ENCODE data around the gene ZNF488.

Gene ZNF488

GRCh38 chr10:47400786-47401185 is 16.7 kb upstream of the ZNF488 start:
- Histone ChIP-seq H3K27ac (replicated peaks) (no peak overlapping the region), H3K4me3 (replicated peaks; ENCODE audit: insufficient read depth, low read length) (no peak overlapping the region), H3K27me3 (ENCODE audit: insufficient read depth, poor library complexity, severe bottlenecking) (no peaks in the 10 kb centered on the region)
- DNase-seq (ENCODE audit: low read depth in 1 of 2, low spot score in 1 of 2) = no peak
- no peak for TF ChIP-seq CTCF (IDR thresholded peaks at IDR 0.05; ENCODE audit: insufficient read depth, low read length)
- TF ChIP-seq GABPA (IDR thresholded peaks at IDR 0.05; ENCODE audit: low read depth) = no peak
- no peak for TF ChIP-seq REST (IDR thresholded peaks at IDR 0.05; ENCODE audit: insufficient replicate concordance, low read depth)
- no peak for TF ChIP-seq POLR2AphosphoS5 (IDR thresholded peaks at IDR 0.05; ENCODE audit: low read depth)
- TF ChIP-seq SPI1 (IDR thresholded peaks at IDR 0.05; ENCODE audit: borderline replicate concordance, low read depth) = no peak

- TF ChIP-seq CTCF (IDR thresholded peaks at IDR 0.05; ENCODE audit: insufficient read depth, low read length) = no peak
- no peak for TF ChIP-seq GABPA (IDR thresholded peaks at IDR 0.05; ENCODE audit: low read depth)
- H3K27ac ChIP-seq (replicated peaks) = no peak overlapping the region
- H3K4me3 ChIP-seq (replicated peaks; ENCODE audit: insufficient read depth, low read length) = no peak overlapping the region
- no peaks in the 10 kb centered on the region for H3K27me3 ChIP-seq (ENCODE audit: insufficient read depth, poor library complexity, severe bottlenecking)
- no peak for DNase-seq (ENCODE audit: low read depth in 1 of 2, low spot score in 1 of 2)
Observed at GRCh38 chr10:47400251-47400650, 16.2 kb upstream of the ZNF488 start.

DNA sequence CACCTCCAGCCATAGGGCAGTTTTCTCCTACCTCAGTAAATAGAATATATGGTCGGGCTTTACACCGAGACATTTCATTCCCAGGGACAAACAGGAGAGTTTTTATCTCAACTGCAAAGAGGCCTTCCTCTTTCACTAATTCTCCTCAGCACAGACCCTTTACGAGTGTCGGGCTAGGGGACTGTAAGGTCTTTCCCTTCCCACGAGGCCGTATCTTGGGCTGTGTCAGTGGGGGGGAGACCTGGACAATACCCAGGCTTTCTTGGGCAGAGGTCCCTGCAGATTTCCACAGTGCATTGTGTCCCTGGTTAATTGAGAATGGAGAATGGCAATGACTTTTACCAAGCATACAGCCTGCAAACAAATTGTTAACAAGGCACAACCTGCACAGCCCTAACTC is 13.2 kb upstream of the ZNF488 start:
- TF ChIP-seq POLR2AphosphoS5 (IDR thresholded peaks at IDR 0.05; ENCODE audit: low read depth) (no peak), GABPA (IDR thresholded peaks at IDR 0.05; ENCODE audit: low read depth) (no peak), SPI1 (IDR thresholded peaks at IDR 0.05; ENCODE audit: borderline replicate concordance, low read depth) (no peak), CTCF (IDR thresholded peaks at IDR 0.05; ENCODE audit: insufficient read depth, low read length) (no peak), REST (IDR thresholded peaks at IDR 0.05; ENCODE audit: insufficient replicate concordance, low read depth) (no peak)
- Histone ChIP-seq H3K27me3 (ENCODE audit: insufficient read depth, poor library complexity, severe bottlenecking) (no peaks in the 10 kb centered on the region), H3K27ac (replicated peaks) (no peak overlapping the region), H3K4me3 (replicated peaks; ENCODE audit: insufficient read depth, low read length) (no peak overlapping the region)
- DNase-seq (ENCODE audit: low read depth in 1 of 2, low spot score in 1 of 2) = no peak

- DNase-seq (ENCODE audit: low read depth in 1 of 2, low spot score in 1 of 2) = no peak
- no peak for TF ChIP-seq CTCF (IDR thresholded peaks at IDR 0.05; ENCODE audit: insufficient read depth, low read length)
- TF ChIP-seq GABPA (IDR thresholded peaks at IDR 0.05; ENCODE audit: low read depth) = no peak
- no peak for TF ChIP-seq SPI1 (IDR thresholded peaks at IDR 0.05; ENCODE audit: borderline replicate concordance, low read depth)
- no peak for TF ChIP-seq REST (IDR thresholded peaks at IDR 0.05; ENCODE audit: insufficient replicate concordance, low read depth)
- no peak for TF ChIP-seq POLR2AphosphoS5 (IDR thresholded peaks at IDR 0.05; ENCODE audit: low read depth)
Observed at GRCh38 chr10:47396311-47396717, 12.2 kb upstream of the ZNF488 start.

More at GRCh38 chr10:47396311-47396717, 12.2 kb upstream of the ZNF488 start:
- Histone ChIP-seq H3K27me3 (ENCODE audit: insufficient read depth, poor library complexity, severe bottlenecking) (no peaks in the 10 kb centered on the region), H3K27ac (replicated peaks) (no peak overlapping the region), H3K4me3 (replicated peaks; ENCODE audit: insufficient read depth, low read length) (no peak overlapping the region)
